ENCODE results near the gene ARAP1.

The ARAP1 gene

GRCh38 chr11:72679869-72680268 is 72.3 kb downstream of the ARAP1 start:
- Histone ChIP-seq H3K9me3 (ENCODE audit: control insufficient read depth, low read length) (no peaks in the 10 kb centered on the region), H3K36me3 (ENCODE audit: control insufficient read depth, insufficient read depth, low read length) (peaks cover 6% of the 10 kb centered on the region), H3K4me3 (ENCODE audit: extremely low read depth, insufficient read depth, low read length, poor library complexity, severe bottlenecking) (no peak overlapping the region), H3K4me1 (ENCODE audit: control insufficient read depth, insufficient read depth, low read length, poor library complexity, severe bottlenecking) (peaks cover 3% of the 10 kb centered on the region), H3K27ac (ENCODE audit: low read depth, low read length, severe bottlenecking) (no peak overlapping the region)
- 75 to 82% methylated on average over 2 to 3 of the region's 5 CpGs for WGBS, 2 experiments (ENCODE audit: insufficient coverage in 2 of 2)

GRCh38 chr11:72678524-72678923 is 73.7 kb downstream of the ARAP1 start:
- 58 to 64% methylated on average over 7 of the region's 8 CpGs for WGBS, 2 experiments (ENCODE audit: insufficient coverage in 2 of 2)
- peaks cover 5% of the 10 kb centered on the region for H3K36me3 ChIP-seq (ENCODE audit: control insufficient read depth, insufficient read depth, low read length)
- H3K9me3 ChIP-seq (ENCODE audit: control insufficient read depth, low read length) = no peaks in the 10 kb centered on the region
- no peak overlapping the region for H3K27ac ChIP-seq (ENCODE audit: low read depth, low read length, severe bottlenecking)
- H3K4me3 ChIP-seq (ENCODE audit: extremely low read depth, insufficient read depth, low read length, poor library complexity, severe bottlenecking) = no peak overlapping the region
- peaks cover 3% of the 10 kb centered on the region for H3K4me1 ChIP-seq (ENCODE audit: control insufficient read depth, insufficient read depth, low read length, poor library complexity, severe bottlenecking)

DNA sequence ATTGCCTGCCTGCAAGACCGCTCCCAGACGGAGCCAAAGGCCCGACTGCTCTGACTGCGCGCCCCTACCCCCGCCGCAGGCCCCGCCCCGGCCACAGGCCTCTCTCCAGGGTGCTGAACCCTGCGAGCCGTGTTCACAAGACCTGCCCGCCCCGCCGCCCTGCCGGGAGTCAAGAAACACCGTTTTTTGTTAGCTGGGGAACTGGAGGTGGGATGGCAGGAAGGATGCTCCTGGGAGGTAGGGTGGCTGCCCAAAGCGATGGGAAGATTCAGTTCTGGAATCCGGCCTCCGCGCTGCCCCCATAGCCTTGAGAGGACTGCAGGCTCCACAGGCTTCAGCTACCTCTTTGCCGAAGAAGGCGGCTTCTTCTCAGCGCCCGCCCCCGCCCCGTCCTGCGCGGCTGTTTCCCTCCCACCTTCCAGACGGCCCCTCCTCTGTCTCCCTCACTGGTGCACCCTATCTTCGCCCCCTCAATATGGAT is 75.3 kb downstream of the ARAP1 start:
- peaks cover 3% of the 10 kb centered on the region for H3K4me1 ChIP-seq (ENCODE audit: control insufficient read depth, insufficient read depth, low read length, poor library complexity, severe bottlenecking)
- 2 to 4% methylated on average over 21 to 30 of the region's 30 CpGs for WGBS, 2 experiments (ENCODE audit: insufficient coverage in 2 of 2)

DNA sequence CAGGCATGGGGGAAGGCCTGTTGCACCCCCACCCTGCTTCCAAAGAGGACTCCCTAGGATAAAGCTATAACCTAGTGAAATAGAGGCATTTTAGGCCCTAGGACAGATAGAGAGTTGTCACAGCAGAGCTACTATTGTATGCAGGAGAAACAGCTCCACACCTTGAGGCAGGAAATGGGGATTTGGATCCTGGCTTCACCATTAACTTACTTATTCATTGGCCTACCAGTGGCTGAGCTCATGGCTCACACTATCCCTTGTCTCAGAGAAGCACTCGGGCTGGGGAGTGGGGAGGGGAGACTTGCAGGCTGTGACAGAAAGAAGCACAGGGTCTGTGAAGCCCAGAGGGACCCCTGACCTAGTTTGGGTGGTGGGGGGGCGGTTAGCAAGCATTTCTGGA is 77.0 kb downstream of the ARAP1 start:
- H3K36me3 ChIP-seq (ENCODE audit: control insufficient read depth, insufficient read depth, low read length) = no peaks in the 10 kb centered on the region
- peaks cover 3% of the 10 kb centered on the region for H3K4me1 ChIP-seq (ENCODE audit: control insufficient read depth, insufficient read depth, low read length, poor library complexity, severe bottlenecking)
- H3K27ac ChIP-seq (ENCODE audit: low read depth, low read length, severe bottlenecking) = no peak overlapping the region
- WGBS, 2 experiments (ENCODE audit: insufficient coverage in 2 of 2) = 17 to 71% methylated on average over 1 of the region's 2 CpGs
- H3K9me3 ChIP-seq (ENCODE audit: control insufficient read depth, low read length) = no peaks in the 10 kb centered on the region
- H3K4me3 ChIP-seq (ENCODE audit: extremely low read depth, insufficient read depth, low read length, poor library complexity, severe bottlenecking) = no peak overlapping the region

More for the DNA sequence above, 75.3 kb downstream of the ARAP1 start:
- H3K27ac ChIP-seq (ENCODE audit: low read depth, low read length, severe bottlenecking) = no peak overlapping the region
- no peaks in the 10 kb centered on the region for H3K9me3 ChIP-seq (ENCODE audit: control insufficient read depth, low read length)
- no peak overlapping the region for H3K4me3 ChIP-seq (ENCODE audit: extremely low read depth, insufficient read depth, low read length, poor library complexity, severe bottlenecking)
- no peaks in the 10 kb centered on the region for H3K36me3 ChIP-seq (ENCODE audit: control insufficient read depth, insufficient read depth, low read length)

DNA sequence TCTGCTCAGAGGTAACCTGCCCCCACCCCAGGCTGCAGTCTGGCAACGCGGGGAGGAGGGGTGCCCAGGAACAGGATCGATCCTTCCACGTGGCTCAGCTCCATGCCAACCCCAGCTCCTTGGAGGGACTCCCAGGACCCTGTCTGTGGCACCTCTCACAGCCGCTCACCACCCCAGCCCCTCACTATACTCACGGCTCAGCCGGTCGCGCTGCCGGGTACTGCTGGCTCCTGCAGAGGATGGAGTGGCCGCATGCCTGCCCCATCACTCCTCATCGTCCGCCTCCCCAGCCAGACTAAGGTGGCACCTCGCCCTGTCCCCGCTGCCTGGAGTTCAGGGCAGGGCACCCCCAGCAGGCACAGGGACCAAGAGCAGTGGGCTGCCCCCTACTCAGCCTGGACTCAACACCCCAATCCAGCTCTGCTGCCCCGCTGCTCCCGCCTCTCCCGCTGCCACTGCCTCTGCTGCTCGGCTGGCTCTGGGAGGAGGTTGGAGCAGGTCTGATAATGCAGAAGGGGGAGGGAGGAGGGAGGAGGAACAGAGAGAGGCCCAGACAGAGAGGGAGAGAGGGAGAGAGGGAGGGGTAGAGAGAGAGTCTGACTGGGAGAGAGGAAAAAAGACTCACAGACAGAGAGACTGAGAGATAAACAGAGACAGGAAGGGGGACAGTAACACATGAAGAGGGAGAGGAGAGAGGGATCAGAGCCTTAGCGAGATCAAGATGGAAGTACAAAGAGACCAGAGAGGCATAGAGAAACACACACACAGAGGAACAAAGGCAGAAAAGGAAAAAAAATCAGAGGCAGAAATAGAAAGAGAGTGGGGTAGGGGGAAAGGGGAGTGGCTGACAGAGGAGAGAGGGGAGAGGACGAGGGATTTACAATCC is 78.0 kb downstream of the ARAP1 start, which contains the start of gene PDE2A:
Gene PDE2A, minus strand, starts transcription at position 480 of the 886 bp plus-strand sequence. Its CDS starts 215 bp downstream, at position 265.
- WGBS, 2 experiments (ENCODE audit: insufficient coverage in 2 of 2) = 22 to 27% methylated on average over 8 to 9 of the region's 21 CpGs
- Histone ChIP-seq H3K27ac (ENCODE audit: low read depth, low read length, severe bottlenecking) (no peak within 1 kb of the TSS), H3K4me1 (ENCODE audit: control insufficient read depth, insufficient read depth, low read length, poor library complexity, severe bottlenecking) (peaks cover 3% of the 10 kb centered on the region), H3K9me3 (ENCODE audit: control insufficient read depth, low read length) (no peaks in the 10 kb centered on the region), H3K4me3 (ENCODE audit: extremely low read depth, insufficient read depth, low read length, poor library complexity, severe bottlenecking) (no peak within 1 kb of the TSS), H3K36me3 (ENCODE audit: control insufficient read depth, insufficient read depth, low read length) (no peaks in the 10 kb centered on the region)

GRCh38 chr11:72673284-72673942 is 78.8 kb downstream of the ARAP1 start:
- 17 to 20% methylated on average over 5 to 6 of the region's 12 CpGs for WGBS, 2 experiments (ENCODE audit: insufficient coverage in 2 of 2)
- Histone ChIP-seq H3K4me1 (ENCODE audit: control insufficient read depth, insufficient read depth, low read length, poor library complexity, severe bottlenecking) (peaks cover 3% of the 10 kb centered on the region), H3K4me3 (ENCODE audit: extremely low read depth, insufficient read depth, low read length, poor library complexity, severe bottlenecking) (no peak overlapping the region), H3K27ac (ENCODE audit: low read depth, low read length, severe bottlenecking) (no peak overlapping the region), H3K9me3 (ENCODE audit: control insufficient read depth, low read length) (no peaks in the 10 kb centered on the region), H3K36me3 (ENCODE audit: control insufficient read depth, insufficient read depth, low read length) (no peaks in the 10 kb centered on the region)

GRCh38 chr11:72672597-72673238 is 79.5 kb downstream of the ARAP1 start:
- 96 to 100% methylated on average over 1 to 3 of the region's 4 CpGs for WGBS, 2 experiments (ENCODE audit: insufficient coverage in 2 of 2)
- peaks cover 3% of the 10 kb centered on the region for H3K4me1 ChIP-seq (ENCODE audit: control insufficient read depth, insufficient read depth, low read length, poor library complexity, severe bottlenecking)
- peaks cover 6% of the 10 kb centered on the region for H3K9me3 ChIP-seq (ENCODE audit: control insufficient read depth, low read length)
- no peak overlapping the region for H3K4me3 ChIP-seq (ENCODE audit: extremely low read depth, insufficient read depth, low read length, poor library complexity, severe bottlenecking)
- no peak overlapping the region for H3K27ac ChIP-seq (ENCODE audit: low read depth, low read length, severe bottlenecking)
- no peaks in the 10 kb centered on the region for H3K36me3 ChIP-seq (ENCODE audit: control insufficient read depth, insufficient read depth, low read length)

DNA sequence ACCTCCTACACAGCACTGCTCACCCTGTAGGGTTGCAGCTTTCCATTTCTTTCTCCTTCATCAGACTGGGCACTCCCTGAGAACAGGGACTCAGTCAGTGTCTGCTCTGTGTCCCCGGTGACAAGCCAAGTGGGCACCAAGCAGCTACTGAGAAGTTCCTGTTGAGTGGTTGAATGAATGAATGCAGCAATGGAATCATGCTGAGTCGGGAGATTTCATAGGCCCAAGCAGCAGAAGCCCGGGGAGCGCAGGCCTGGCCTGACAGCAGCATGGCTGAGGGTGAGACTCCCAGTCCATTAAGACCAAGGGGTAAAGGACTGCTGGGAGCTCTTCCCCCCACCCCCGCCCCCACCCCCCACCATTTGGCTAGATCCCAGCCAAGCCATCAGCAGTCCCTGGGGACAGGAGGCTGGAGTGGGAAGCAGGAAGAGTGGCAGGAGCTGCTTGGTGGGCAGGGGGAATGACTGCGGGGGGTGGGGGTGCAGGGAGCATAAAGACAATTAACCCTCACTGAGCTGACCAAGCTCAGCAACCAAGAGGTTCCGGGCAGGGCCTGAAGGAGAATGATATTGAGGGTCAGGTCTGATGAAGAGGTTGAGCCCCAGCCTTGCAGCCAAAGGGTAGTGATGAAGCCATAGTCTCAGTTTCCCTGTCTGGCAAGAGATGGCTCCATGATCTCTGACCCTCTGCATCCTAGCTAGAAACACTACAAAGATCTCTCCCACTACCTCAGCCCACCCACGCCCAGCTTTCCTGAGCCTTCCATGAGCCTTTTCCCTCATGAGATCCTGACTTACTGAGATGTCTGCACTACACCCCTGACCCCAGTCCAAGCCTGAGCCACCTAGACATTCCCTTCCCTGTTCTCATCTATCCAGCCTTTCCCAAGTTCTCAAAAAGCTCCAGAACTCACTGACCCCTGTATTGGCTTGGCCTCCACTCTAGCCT is 80.8 kb downstream of the ARAP1 start:
- H3K4me1 ChIP-seq (ENCODE audit: control insufficient read depth, insufficient read depth, low read length, poor library complexity, severe bottlenecking) = no peaks in the 10 kb centered on the region
- 78 to 80% methylated on average over 3 to 7 of the region's 8 CpGs for WGBS, 2 experiments (ENCODE audit: insufficient coverage in 2 of 2)

DNA sequence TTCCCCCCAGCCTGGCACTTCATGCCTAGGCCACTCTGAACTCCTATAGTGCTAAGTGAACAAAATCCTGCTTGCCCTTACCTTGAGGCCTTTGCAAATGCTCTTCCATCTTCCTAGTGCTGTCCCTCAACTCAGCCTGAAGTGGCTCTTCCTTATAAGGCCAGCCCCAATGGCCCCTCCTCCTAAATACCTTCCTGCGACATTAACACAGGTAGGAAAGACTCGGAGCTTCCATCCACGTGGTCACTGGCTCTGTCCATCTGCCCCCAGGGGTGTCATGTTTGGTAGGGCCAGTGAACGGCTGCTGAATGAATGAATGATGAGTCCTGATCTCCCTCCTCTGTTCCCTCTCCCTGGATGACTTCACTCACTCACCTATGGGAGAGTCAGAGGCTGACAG is 82.2 kb downstream of the ARAP1 start:
- H3K4me3 ChIP-seq (ENCODE audit: extremely low read depth, insufficient read depth, low read length, poor library complexity, severe bottlenecking) = no peak overlapping the region
- 14% methylated on average over 3 of the region's 4 CpGs; no CpG with 5 or more reads in 1 of the 2 experiments for WGBS, 2 experiments (ENCODE audit: insufficient coverage in 2 of 2)
- H3K4me1 ChIP-seq (ENCODE audit: control insufficient read depth, insufficient read depth, low read length, poor library complexity, severe bottlenecking) = no peaks in the 10 kb centered on the region
- H3K27ac ChIP-seq (ENCODE audit: low read depth, low read length, severe bottlenecking) = no peak overlapping the region
- peaks cover 12% of the 10 kb centered on the region for H3K9me3 ChIP-seq (ENCODE audit: control insufficient read depth, low read length)
- no peaks in the 10 kb centered on the region for H3K36me3 ChIP-seq (ENCODE audit: control insufficient read depth, insufficient read depth, low read length)

More for the DNA sequence above, 80.8 kb downstream of the ARAP1 start:
- peaks cover 12% of the 10 kb centered on the region for H3K9me3 ChIP-seq (ENCODE audit: control insufficient read depth, low read length)
- H3K4me3 ChIP-seq (ENCODE audit: extremely low read depth, insufficient read depth, low read length, poor library complexity, severe bottlenecking) = no peak overlapping the region
- no peaks in the 10 kb centered on the region for H3K36me3 ChIP-seq (ENCODE audit: control insufficient read depth, insufficient read depth, low read length)
- no peak overlapping the region for H3K27ac ChIP-seq (ENCODE audit: low read depth, low read length, severe bottlenecking)

- 83 to 88% methylated on average over 6 to 8 of the region's 8 CpGs for WGBS, 2 experiments (ENCODE audit: insufficient coverage in 2 of 2)
- no peak overlapping the region for H3K27ac ChIP-seq (ENCODE audit: low read depth, low read length, severe bottlenecking)
Measured at GRCh38 chr11:72669527-72669926, 82.7 kb downstream of the ARAP1 start.

More at GRCh38 chr11:72669527-72669926, 82.7 kb downstream of the ARAP1 start:
- no peaks in the 10 kb centered on the region for H3K4me1 ChIP-seq (ENCODE audit: control insufficient read depth, insufficient read depth, low read length, poor library complexity, severe bottlenecking)
- H3K4me3 ChIP-seq (ENCODE audit: extremely low read depth, insufficient read depth, low read length, poor library complexity, severe bottlenecking) = no peak overlapping the region
- H3K9me3 ChIP-seq (ENCODE audit: control insufficient read depth, low read length) = peaks cover 12% of the 10 kb centered on the region
- H3K36me3 ChIP-seq (ENCODE audit: control insufficient read depth, insufficient read depth, low read length) = no peaks in the 10 kb centered on the region

Data from mesodermal cell (in vitro differentiated cells).